ENCODE results near the gene C6orf132. TPM values are rescaled to one million over a fixed set of nuclear protein-coding genes. Genes with fewer than 3 reads are reported as not detected.

The C6orf132 gene
- total RNA-seq, 4 donors from 2014 or later, result 0.22 to 4.7 (median 2.2) TPM

DNA sequence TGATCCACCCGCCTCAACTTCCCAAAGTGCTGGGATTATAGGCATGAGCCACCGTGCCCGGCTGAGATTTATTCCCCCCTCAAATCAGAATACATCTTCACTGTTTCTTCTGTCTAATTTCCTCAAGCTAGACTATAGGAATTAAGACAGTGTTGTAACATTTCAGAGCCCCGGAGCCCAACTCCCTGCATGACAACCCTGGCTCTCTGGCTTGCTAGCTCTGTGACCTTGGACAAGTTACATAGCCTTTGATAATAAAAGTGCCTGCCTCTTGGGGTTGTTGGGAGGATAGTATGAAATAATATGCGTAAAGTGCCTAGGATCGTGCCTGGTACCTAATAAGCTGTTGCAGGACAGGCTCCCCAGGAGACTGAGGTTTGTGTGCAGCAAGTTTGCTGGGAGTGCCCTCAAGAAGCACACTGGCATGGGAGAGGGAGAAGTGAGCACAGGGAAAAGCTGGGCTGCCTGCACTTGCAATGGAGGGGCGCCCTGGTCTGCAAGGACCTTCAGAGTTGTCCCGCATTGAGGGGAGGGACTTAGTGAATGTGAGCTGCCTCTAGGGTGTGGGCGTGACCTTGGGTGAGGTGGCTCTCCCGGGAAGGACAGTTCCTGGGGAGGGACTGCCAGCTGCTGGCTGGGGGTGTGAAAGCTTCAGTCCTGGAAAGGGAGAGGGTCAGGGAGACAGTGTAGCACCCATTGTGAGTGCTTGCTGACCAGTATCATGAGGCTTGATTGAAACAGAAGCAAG, 48.7 kb downstream of the C6orf132 start:
- no peaks in the 10 kb centered on the region for H3K4me1 ChIP-seq
- H3K9me3 ChIP-seq, result no peaks in the 10 kb centered on the region
- H3K27me3 ChIP-seq, result no peaks in the 10 kb centered on the region
- no peak overlapping the region for H3K4me3 ChIP-seq
- TF ChIP-seq POLR2A (IDR thresholded peaks at IDR 0.05) (no peak), EP300 (IDR thresholded peaks at IDR 0.05) (no peak)
- TF ChIP-seq, protein P1, sequence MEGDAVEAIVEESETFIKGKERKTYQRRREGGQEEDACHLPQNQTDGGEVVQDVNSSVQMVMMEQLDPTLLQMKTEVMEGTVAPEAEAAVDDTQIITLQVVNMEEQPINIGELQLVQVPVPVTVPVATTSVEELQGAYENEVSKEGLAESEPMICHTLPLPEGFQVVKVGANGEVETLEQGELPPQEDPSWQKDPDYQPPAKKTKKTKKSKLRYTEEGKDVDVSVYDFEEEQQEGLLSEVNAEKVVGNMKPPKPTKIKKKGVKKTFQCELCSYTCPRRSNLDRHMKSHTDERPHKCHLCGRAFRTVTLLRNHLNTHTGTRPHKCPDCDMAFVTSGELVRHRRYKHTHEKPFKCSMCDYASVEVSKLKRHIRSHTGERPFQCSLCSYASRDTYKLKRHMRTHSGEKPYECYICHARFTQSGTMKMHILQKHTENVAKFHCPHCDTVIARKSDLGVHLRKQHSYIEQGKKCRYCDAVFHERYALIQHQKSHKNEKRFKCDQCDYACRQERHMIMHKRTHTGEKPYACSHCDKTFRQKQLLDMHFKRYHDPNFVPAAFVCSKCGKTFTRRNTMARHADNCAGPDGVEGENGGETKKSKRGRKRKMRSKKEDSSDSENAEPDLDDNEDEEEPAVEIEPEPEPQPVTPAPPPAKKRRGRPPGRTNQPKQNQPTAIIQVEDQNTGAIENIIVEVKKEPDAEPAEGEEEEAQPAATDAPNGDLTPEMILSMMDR (IDR thresholded peaks at IDR 0.05), result no peak
- no peak for DNase-seq (ENCODE audit: low spot score in 2 of 2)
- 70 to 76% methylated on average over 10 of the region's 10 CpGs for WGBS, 2 donors
- H3K36me3 ChIP-seq, result peaks cover 0 to 12% (median 0%) of the 10 kb centered on the region in 3 donors
- no peak overlapping the region for H3K27ac ChIP-seq

DNA sequence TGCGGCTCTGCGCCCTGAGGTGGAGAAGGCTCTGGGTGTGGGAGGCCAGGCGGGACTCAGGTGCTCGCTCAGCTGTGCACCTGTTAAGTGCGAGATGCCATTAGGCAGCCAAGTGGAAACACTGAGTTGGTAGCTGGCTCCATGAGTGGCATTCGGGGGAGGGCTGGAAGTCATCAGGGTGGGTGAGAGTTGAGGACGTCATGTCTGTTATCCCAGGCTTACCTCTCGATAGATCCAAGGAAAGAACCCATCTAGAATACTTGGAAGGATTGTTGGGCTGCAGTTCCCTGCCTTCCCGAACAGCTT, 50.7 kb downstream of the C6orf132 start:
- no peaks in the 10 kb centered on the region for H3K9me3 ChIP-seq
- no peak overlapping the region for H3K4me3 ChIP-seq
- DNase-seq (ENCODE audit: low spot score in 2 of 2), result no peak
- no peak overlapping the region for H3K27ac ChIP-seq
- H3K27me3 ChIP-seq, result no peaks in the 10 kb centered on the region
- 85 to 87% methylated on average over 9 of the region's 9 CpGs for WGBS, 2 donors
- peaks cover 0 to 16% (median 0%) of the 10 kb centered on the region in 3 donors for H3K36me3 ChIP-seq
- TF ChIP-seq POLR2A (IDR thresholded peaks at IDR 0.05), result no peak
- TF ChIP-seq, protein P1 (IDR thresholded peaks at IDR 0.05), result no peak
- no peaks in the 10 kb centered on the region for H3K4me1 ChIP-seq

DNA sequence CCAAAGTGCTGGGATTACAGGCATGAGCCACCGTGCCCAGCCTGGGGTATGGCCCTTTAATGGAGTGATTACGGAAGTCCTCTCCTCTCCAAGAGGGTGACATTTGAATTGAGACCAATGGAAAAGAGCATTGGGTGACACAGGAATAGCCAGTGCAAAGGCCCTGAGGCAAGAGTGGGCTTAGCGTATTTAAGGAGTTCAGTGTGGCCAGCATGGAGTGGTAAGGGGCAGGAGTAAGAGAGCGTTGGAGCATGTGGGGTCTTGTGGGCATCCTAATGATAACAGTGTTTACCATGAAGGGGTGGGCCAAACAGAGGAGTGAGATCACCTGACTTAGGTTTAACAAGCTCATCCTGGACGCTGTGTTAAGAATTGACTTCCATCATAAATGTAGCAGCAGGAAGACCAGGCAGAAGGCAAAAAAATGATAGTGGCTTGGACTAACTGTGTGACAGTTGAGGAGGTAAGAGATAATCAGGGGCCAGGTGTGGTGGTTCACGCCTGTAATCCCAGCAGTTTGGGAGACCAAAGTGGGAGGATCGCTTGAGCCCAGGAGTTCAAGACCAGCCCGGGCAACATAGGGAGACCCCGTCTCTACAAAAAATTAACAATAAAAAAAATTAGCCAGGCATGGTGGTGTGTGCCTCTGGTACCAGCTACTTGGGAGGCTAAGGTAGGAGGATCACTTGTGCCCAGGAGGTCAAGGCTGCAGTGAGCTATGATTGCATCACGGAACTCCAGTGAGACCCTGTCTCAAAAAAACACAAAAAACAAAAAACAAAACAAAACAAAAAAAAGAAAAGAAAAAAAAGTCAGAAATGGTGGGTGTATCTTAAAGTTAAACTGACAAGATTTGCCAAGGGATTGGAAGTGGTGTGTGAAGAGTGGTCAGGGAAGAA, 51.4 kb downstream of the C6orf132 start:
- DNase-seq (ENCODE audit: low spot score in 2 of 2), result no peak
- no peak overlapping the region for H3K27ac ChIP-seq
- TF ChIP-seq, protein P1 (IDR thresholded peaks at IDR 0.05), result no peak
- TF ChIP-seq EP300 (IDR thresholded peaks at IDR 0.05) (no peak), POLR2A (IDR thresholded peaks at IDR 0.05) (no peak)
- no peaks in the 10 kb centered on the region for H3K9me3 ChIP-seq
- no peaks in the 10 kb centered on the region for H3K4me1 ChIP-seq
- no peak overlapping the region for H3K4me3 ChIP-seq
- peaks cover 0 to 22% (median 0%) of the 10 kb centered on the region in 3 donors for H3K36me3 ChIP-seq
- 84 to 89% methylated on average over 10 of the region's 10 CpGs for WGBS, 2 donors
- no peaks in the 10 kb centered on the region for H3K27me3 ChIP-seq

DNA sequence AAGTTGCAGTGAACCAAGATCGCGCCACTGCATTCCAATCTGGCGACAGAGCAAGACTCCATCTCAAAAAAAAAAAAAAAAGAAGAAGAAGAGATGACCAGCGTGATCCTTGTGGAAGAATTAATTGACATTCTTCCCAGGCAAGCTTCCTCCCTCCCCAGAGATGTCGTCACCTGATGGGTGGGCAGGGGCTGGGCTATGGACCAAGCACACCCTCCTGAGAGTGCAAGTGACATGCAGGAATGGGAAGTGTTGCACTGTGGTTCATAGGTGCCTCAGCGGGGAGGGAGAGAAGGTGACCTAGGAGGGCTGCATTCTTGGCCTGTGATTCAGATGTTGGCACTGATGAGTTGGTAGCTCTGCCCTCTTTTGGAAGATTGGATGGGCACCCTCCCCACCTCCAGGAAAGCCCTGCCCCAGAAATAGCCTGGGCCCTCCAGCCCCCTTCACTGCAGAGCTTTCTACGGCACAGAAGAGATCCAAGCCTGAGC, 54.3 kb downstream of the C6orf132 start:
- Histone ChIP-seq H3K27ac (no peak overlapping the region), H3K4me3 (no peak overlapping the region), H3K27me3 (no peaks in the 10 kb centered on the region), H3K4me1 (no peaks in the 10 kb centered on the region), H3K9me3 (no peaks in the 10 kb centered on the region), H3K36me3 (peaks cover 0 to 41% (median 0%) of the 10 kb centered on the region in 3 donors)
- DNase-seq (ENCODE audit: low spot score in 2 of 2), result no peak
- WGBS, 2 donors, result 85 to 87% methylated on average over 7 of the region's 7 CpGs
- TF ChIP-seq POLR2A (IDR thresholded peaks at IDR 0.05), result no peak
- TF ChIP-seq EP300 (IDR thresholded peaks at IDR 0.05), result no peak
- TF ChIP-seq, protein P1 (IDR thresholded peaks at IDR 0.05), result no peak
